K562 (cell line): ENCODE measurements around the gene CTF1. TPM values are rescaled to one million over a fixed set of nuclear protein-coding genes. Genes with fewer than 3 reads are reported as not detected.

Source experiments
- FOXM1 ChIP-seq, 2 experiments: fragments of 450-650 bp in 1 of 2; sonication (generic) in 1 of 2; formaldehyde crosslinking in 1 of 2; IDR thresholded peaks; 2 replicates each; pipeline versions ENCODE4 v1.6.1 to v1.9.0; 2017 to 2022; ENCODE audit warnings: low read depth in 2 of 2, mild to moderate bottlenecking in 2 of 2, missing genetic modification reagents in 1 of 2, moderate library complexity in 1 of 2
- FOXP4 ChIP-seq: sonication (generic); formaldehyde crosslinking; IDR thresholded peaks from 2 replicates; pipeline ENCODE4 v1.8.0; 2022; ENCODE audit warnings: mild to moderate bottlenecking, missing genetic modification reagents, borderline replicate concordance
- GMEB1 ChIP-seq: fragments of 250-450 bp; sonication (Bioruptor Pico); IDR thresholded peaks from 2 replicates; pipeline ENCODE4 v1.4.0; 2020; ENCODE audit warnings: mild to moderate bottlenecking
- GTF2A2 ChIP-seq: IDR thresholded peaks from 2 replicates; pipeline ENCODE4 v1.6.1; 2016; ENCODE audit warnings: mild to moderate bottlenecking, missing genetic modification characterization, missing compliant biosample characterization
- PKNOX1 ChIP-seq: fragments of 450-650 bp; IDR thresholded peaks from 2 replicates; pipeline ENCODE4 v1.6.1; 2016
- PML ChIP-seq: IDR thresholded peaks from 2 replicates; pipeline ENCODE4 v1.6.1; 2012; ENCODE audit warnings: low read length, inconsistent platforms
- POLR2A ChIP-seq: fragments of 450-650 bp; conservative IDR thresholded peaks from 2 replicates; pipeline ENCODE4 v1.6.1; 2016
- RBM15 ChIP-seq: fragments of 200-400 bp; formaldehyde crosslinking; IDR thresholded peaks from 2 replicates; pipeline ENCODE4 v1.6.1; 2018; ENCODE audit warnings: mild to moderate bottlenecking, low read length, moderate library complexity; ENCODE audit not compliant: insufficient read depth
- RNF219 ChIP-seq: fragments of 250-450 bp; sonication (Bioruptor Pico); IDR thresholded peaks from 2 replicates; pipeline ENCODE4 v1.5.0; 2022; ENCODE audit warnings: mild to moderate bottlenecking
- SRSF1 ChIP-seq: fragments of 200-400 bp; formaldehyde crosslinking; IDR thresholded peaks from 2 replicates; pipeline ENCODE4 v1.6.1; 2017; ENCODE audit warnings: mild to moderate bottlenecking, low read depth, low read length, moderate library complexity
- ZNF12 ChIP-seq: sonication (generic); formaldehyde crosslinking; IDR thresholded peaks from 2 replicates; pipeline ENCODE4 v1.4.0; 2020; ENCODE audit warnings: mild to moderate bottlenecking, missing genetic modification reagents
- ZNF444 ChIP-seq: fragments of 250-450 bp; sonication (Bioruptor Pico); IDR thresholded peaks from 2 replicates; pipeline ENCODE4 v1.4.0; 2020; ENCODE audit warnings: mild to moderate bottlenecking, moderate library complexity
- ZNF518B ChIP-seq: fragments of 250-450 bp; sonication (Bioruptor Pico); IDR thresholded peaks from 2 replicates; pipeline ENCODE4 v1.5.0; 2021; ENCODE audit warnings: mild to moderate bottlenecking, moderate library complexity
- ZNF586 ChIP-seq: fragments of 450-650 bp; formaldehyde crosslinking; conservative IDR thresholded peaks from 2 replicates; pipeline ENCODE4 v1.4.0; 2020; ENCODE audit warnings: mild to moderate bottlenecking, moderate library complexity
- ZSCAN29 ChIP-seq: fragments of 450-650 bp; IDR thresholded peaks from 2 replicates; pipeline ENCODE4 v1.6.1; 2017
- polyA plus RNA-seq, 8 experiments: library from polyadenylated mRNA; depleted of rRNA in 4 of 8; stranded (reverse) in 5 of 8; unstranded in 3 of 8; fragments of >200 nt; fragmentation: Nextera tagmentation in 2 of 8; fragmentation: Illumina TruSeq in 1 of 8; extraction: Ambion mirVana in 2 of 8; extraction: Trizol in 1 of 8; gene quantifications; 2 replicates each; pipeline versions ENCODE4 v1.2.1 to v1.2.3, GENCODE V29; 2011 to 2014; ENCODE audit warnings: inconsistent platforms in 1 of 8, missing spikeins in 1 of 8
- total RNA-seq, 7 experiments: library from RNA; depleted of rRNA in 6 of 7; stranded (reverse); fragments of >200 nt in 6 of 7; fragmentation: Illumina TruSeq in 2 of 7; extraction: Trizol in 2 of 7; gene quantifications; 2 replicates each; pipeline versions ENCODE4 v1.2.1 to v1.2.3, GENCODE V29; 2011 to 2021; ENCODE audit warnings: low replicate concordance in 1 of 7

The CTF1 gene
- total and polyA plus RNA-seq, 9 of the 15 experiments (the other 6 are each of a cell fraction or from before 2014, with no cell fraction given), result 0.24 to 2.5 (median 0.44) TPM

- TF ChIP-seq GMEB1 (CRISPR knock-in tag) (peak; percentile 43; the same call in 1 of the 2 replicates), SRSF1 (no peak), ZNF518B (no peak), ZNF12 (CRISPR knock-in tag) (peak; percentile 42; the same call in 1 of the 2 replicates), FOXM1 (IDR thresholded peaks at IDR 0.05; ENCODE audit: low read depth) (no peak), FOXM1 (CRISPR knock-in tag; IDR thresholded peaks at IDR 0.05; ENCODE audit: low read depth) (peak; percentile 97), FOXP4 (CRISPR knock-in tag) (peak; percentile 95), ZSCAN29 (peak; percentile 84), PKNOX1 (no peak), RNF219 (no peak), GTF2A2 (tag) (no peak), PML (no peak), RBM15 (no peak), ZNF444 (no peak), POLR2A (peak; percentile 76), ZNF586 (CRISPR knock-in tag) (0 out of 2 replicates have a peak, but pooled peaks have one; percentile 35)
These were observed 2.5 kb upstream of the CTF1 start, which contains the start of gene BCL7C (continued) for GRCh38 chr16:30893744-30894539.
